MM.1S (cell line): ENCODE data around the gene CPA1.

Source experiments
- DNase-seq: peaks from one replicate; pipeline ENCODE4 v3.0.0-alpha.2; 2015
- H2AFZ ChIP-seq: fragments of 300-600 bp; sonication (generic); 2 replicates; pipeline ENCODE4 v1.6.0; 2016; ENCODE audit warnings: antibody characterized with exemption, low read length
- H3F3A ChIP-seq: fragments of 300-600 bp; sonication (generic); 2 replicates; pipeline ENCODE4 v1.6.1; 2016; ENCODE audit warnings: mild to moderate bottlenecking, antibody characterized with exemption, low read length, moderate library complexity, mixed read lengths; ENCODE audit not compliant: insufficient read depth
- H3K27ac ChIP-seq: fragments of 300-600 bp; sonication (generic); 2 replicates; pipeline ENCODE4 v1.5.1; 2016; ENCODE audit warnings: mild to moderate bottlenecking, low read length
- H3K27me3 ChIP-seq: fragments of 300-600 bp; sonication (generic); replicated peaks from 2 replicates; pipeline ENCODE4 v1.6.0; 2016; ENCODE audit warnings: low read length; ENCODE audit not compliant: insufficient read depth
- H3K36me3 ChIP-seq: fragments of 300-600 bp; sonication (generic); replicated peaks from 2 replicates; pipeline ENCODE4 v1.6.1; 2016; ENCODE audit warnings: mild to moderate bottlenecking, low read length, mixed read lengths; ENCODE audit not compliant: insufficient read depth
- H3K4me1 ChIP-seq: fragments of 300-600 bp; sonication (generic); 2 replicates; pipeline ENCODE4 v1.6.1; 2016; ENCODE audit warnings: low read length, mixed read lengths
- H3K4me2 ChIP-seq: fragments of 300-600 bp; sonication (generic); 2 replicates; pipeline ENCODE4 v1.6.0; 2016; ENCODE audit warnings: low read depth, low read length
- H3K4me3 ChIP-seq: fragments of 300-600 bp; sonication (generic); 2 replicates; pipeline ENCODE4 v1.5.1; 2016; ENCODE audit warnings: low read length, mixed read lengths
- H3K79me2 ChIP-seq: fragments of 300-600 bp; sonication (generic); 2 replicates; pipeline ENCODE4 v1.6.1; 2016; ENCODE audit warnings: mixed run types, low read length, mixed read lengths
- H3K9ac ChIP-seq: fragments of 300-600 bp; sonication (generic); 2 replicates; pipeline ENCODE4 v1.6.1; 2016; ENCODE audit warnings: low read length, mixed read lengths
- H3K9me2 ChIP-seq: fragments of 300-600 bp; sonication (generic); replicated peaks from 2 replicates; pipeline ENCODE4 v1.6.1; 2016; ENCODE audit warnings: mild to moderate bottlenecking, low read length, mixed read lengths; ENCODE audit not compliant: insufficient read depth
- H3K9me3 ChIP-seq: fragments of 300-600 bp; sonication (generic); replicated peaks from 2 replicates; pipeline ENCODE4 v1.6.1; 2016; ENCODE audit warnings: mild to moderate bottlenecking, low read length, mixed read lengths; ENCODE audit not compliant: insufficient read depth
- H4K20me1 ChIP-seq: fragments of 300-600 bp; sonication (generic); 2 replicates; pipeline ENCODE4 v1.6.1; 2016; ENCODE audit warnings: mild to moderate bottlenecking, low read length, moderate library complexity, mixed read lengths; ENCODE audit not compliant: insufficient read depth
- CTCF ChIP-seq: fragments of 300-600 bp; sonication (generic); IDR thresholded peaks from 2 replicates; pipeline ENCODE4 v1.5.1; 2016; ENCODE audit warnings: antibody characterized with exemption, low read length, mixed read lengths
- EZH2 ChIP-seq: fragments of 300-600 bp; sonication (generic); optimal IDR thresholded peaks from 2 replicates; pipeline ENCODE3; 2017; ENCODE audit warnings: low read depth, mild to moderate bottlenecking, antibody characterized with exemption, low read length, mixed read lengths
- EZH2phosphoT487 ChIP-seq: fragments of 300-600 bp; sonication (generic); IDR thresholded peaks from 2 replicates; pipeline ENCODE4 v1.6.1; 2018; ENCODE audit warnings: antibody characterized with exemption, low read length

CPA1 gene

GRCh38 chr7:130379921-130380860 lies at the start of gene CPA1:
CPA1 (plus strand) TSS chr7:130380494; CDS start chr7:130380521, 27 bp downstream.
- Histone ChIP-seq H3K79me2 (no peaks in the 10 kb centered on the region), H3F3A (no peaks in the 10 kb centered on the region), H4K20me1 (no peaks in the 10 kb centered on the region), H3K9ac (no peak within 1 kb of the TSS), H3K9me3 (no peaks in the 10 kb centered on the region), H3K4me2 (no peak within 1 kb of the TSS), H2AFZ (no peak within 1 kb of the TSS), H3K27ac (no peak within 1 kb of the TSS), H3K4me1 (no peaks in the 10 kb centered on the region), H3K9me2 (no peaks in the 10 kb centered on the region), H3K36me3 (no peaks in the 10 kb centered on the region), H3K27me3 (no peaks in the 10 kb centered on the region), H3K4me3 (no peak within 1 kb of the TSS)
- DNase-seq = no peak
- TF ChIP-seq EZH2 (no peak), CTCF (no peak), EZH2phosphoT487 (no peak)

GRCh38 chr7:130332259-130333053 lies 47.8 kb upstream of the CPA1 start:
- TF ChIP-seq CTCF (no peak), EZH2 (no peak), EZH2phosphoT487 (no peak)
- H3K4me2 ChIP-seq = no peak overlapping the region
- no peaks in the 10 kb centered on the region for H3K79me2 ChIP-seq
- no peak overlapping the region for H2AFZ ChIP-seq
- no peak overlapping the region for H3K9ac ChIP-seq
- no peaks in the 10 kb centered on the region for H4K20me1 ChIP-seq
- H3K4me3 ChIP-seq = no peak overlapping the region
- no peaks in the 10 kb centered on the region for H3K36me3 ChIP-seq
- no peak overlapping the region for H3K27ac ChIP-seq
- DNase-seq = no peak
- no peaks in the 10 kb centered on the region for H3K4me1 ChIP-seq
- H3K9me3 ChIP-seq = no peaks in the 10 kb centered on the region
- no peaks in the 10 kb centered on the region for H3F3A ChIP-seq
- H3K27me3 ChIP-seq = no peaks in the 10 kb centered on the region
- H3K9me2 ChIP-seq = no peaks in the 10 kb centered on the region

- no peaks in the 10 kb centered on the region for H4K20me1 ChIP-seq
- H3K9ac ChIP-seq = no peak overlapping the region
- no peak overlapping the region for H3K4me2 ChIP-seq
- H3K4me3 ChIP-seq = no peak overlapping the region
- no peaks in the 10 kb centered on the region for H3K36me3 ChIP-seq
- H3K9me2 ChIP-seq = no peaks in the 10 kb centered on the region
- H2AFZ ChIP-seq = no peak overlapping the region
- no peaks in the 10 kb centered on the region for H3K9me3 ChIP-seq
- no peak for DNase-seq
- H3K79me2 ChIP-seq = no peaks in the 10 kb centered on the region
- no peak overlapping the region for H3K27ac ChIP-seq
- no peaks in the 10 kb centered on the region for H3F3A ChIP-seq
- H3K27me3 ChIP-seq = no peaks in the 10 kb centered on the region
- H3K4me1 ChIP-seq = no peaks in the 10 kb centered on the region
- no peak for TF ChIP-seq EZH2
These were observed 46.5 kb upstream of the CPA1 start for GRCh38 chr7:130333832-130334231.
